Ramos (cell line): Measurements from ENCODE around the gene DOCK4.

ENCODE experiments used
- in situ Hi-C: fragments of 300-500 bp; cut with MboI; formaldehyde crosslinking; loops from one replicate; pipeline ENCODE4 v1.14.3; 2022; ENCODE audit warnings: low sequenced_read_pairs; ENCODE audit not compliant: unreplicated experiment

DOCK4 gene

GRCh38 chr7:111802194-111802772 lies 403.9 kb downstream of the DOCK4 start:
- in situ Hi-C loops, result no loop called here

- in situ Hi-C loops, result no loop called here
Observed at GRCh38 chr7:111801277-111801676, 404.9 kb downstream of the DOCK4 start.

GRCh38 chr7:111796671-111797070 lies 409.5 kb downstream of the DOCK4 start:
- in situ Hi-C loops, result no loop called here

GRCh38 chr7:111789870-111790269 lies 416.3 kb downstream of the DOCK4 start:
- in situ Hi-C loops, result no loop called here

GRCh38 chr7:111789048-111789320 lies 417.2 kb downstream of the DOCK4 start:
- in situ Hi-C loops, result no loop called here

GRCh38 chr7:111788286-111789047 lies 417.7 kb downstream of the DOCK4 start:
- in situ Hi-C loops, result no loop called here

- in situ Hi-C loops, result no loop called here
Observed at GRCh38 chr7:111787741-111788140, 418.5 kb downstream of the DOCK4 start.

GRCh38 chr7:111787099-111787498 lies 419.1 kb downstream of the DOCK4 start:
- in situ Hi-C loops, result no loop called here

- in situ Hi-C loops, result no loop called here
Observed at GRCh38 chr7:111785076-111785475, 421.1 kb downstream of the DOCK4 start.

- in situ Hi-C loops, result no loop called here
Observed at GRCh38 chr7:111784296-111784695, 421.9 kb downstream of the DOCK4 start.

GRCh38 chr7:111783854-111784253 lies 422.3 kb downstream of the DOCK4 start:
- in situ Hi-C loops, result no loop called here

GRCh38 chr7:111780527-111780926 lies 425.7 kb downstream of the DOCK4 start:
- in situ Hi-C loops, result no loop called here

- in situ Hi-C loops, result no loop called here
Observed at GRCh38 chr7:111775206-111775605, 431.0 kb downstream of the DOCK4 start.

GRCh38 chr7:111772716-111773115 lies 433.5 kb downstream of the DOCK4 start:
- in situ Hi-C loops, result loop anchor here (25.0 kb wide), 1 partner anchor 1115 kb away; no protein-coding TSS in a partner anchor

GRCh38 chr7:111771638-111772037 lies 434.6 kb downstream of the DOCK4 start:
- in situ Hi-C loops, result loop anchor here (25.0 kb wide), 1 partner anchor 1116 kb away; no protein-coding TSS in a partner anchor

- in situ Hi-C loops, result loop anchor here (25.0 kb wide), 1 partner anchor 1117 kb away; no protein-coding TSS in a partner anchor
Observed at GRCh38 chr7:111770116-111770515, 436.1 kb downstream of the DOCK4 start.

- in situ Hi-C loops, result loop anchor here (25.0 kb wide), 1 partner anchor 1121 kb away; no protein-coding TSS in a partner anchor
Observed at GRCh38 chr7:111765751-111766643, 440.2 kb downstream of the DOCK4 start.

- in situ Hi-C loops, result loop anchor here (25.0 kb wide), 1 partner anchor 1124 kb away; no protein-coding TSS in a partner anchor
Observed at GRCh38 chr7:111763221-111763801, 442.9 kb downstream of the DOCK4 start.

- in situ Hi-C loops, result loop anchor here (25.0 kb wide), 1 partner anchor 1125 kb away; no protein-coding TSS in a partner anchor
Observed at GRCh38 chr7:111762799-111763198, 443.4 kb downstream of the DOCK4 start.

GRCh38 chr7:111762211-111762610 lies 444.0 kb downstream of the DOCK4 start:
- in situ Hi-C loops, result loop anchor here (25.0 kb wide), 1 partner anchor 1125 kb away; no protein-coding TSS in a partner anchor
